Esophagus squamous epithelium (tissue), 4 donors: ENCODE measurements around the gene RMI2.

ENCODE experiments used
- POLR2A ChIP-seq, 4 donors: fragments of 450-650 bp; IDR thresholded peaks; one replicate each; pipeline ENCODE4 v1.6.1; 2017; ENCODE audit warnings: antibody characterized with exemption in 4 of 4, mild to moderate bottlenecking in 4 of 4, moderate library complexity in 3 of 4
- TF ChIP-seq, protein P1 (sequence below), 6 experiments: fragments of 450-650 bp in 4 of 6; fragments of 200-600 bp in 2 of 6; sonication (generic) in 2 of 6; IDR thresholded peaks; one replicate each; pipeline ENCODE4 v1.5.1; 2016 to 2019; ENCODE audit warnings: antibody characterized with exemption in 6 of 6, mild to moderate bottlenecking in 4 of 6, moderate library complexity in 4 of 6

DNA sequence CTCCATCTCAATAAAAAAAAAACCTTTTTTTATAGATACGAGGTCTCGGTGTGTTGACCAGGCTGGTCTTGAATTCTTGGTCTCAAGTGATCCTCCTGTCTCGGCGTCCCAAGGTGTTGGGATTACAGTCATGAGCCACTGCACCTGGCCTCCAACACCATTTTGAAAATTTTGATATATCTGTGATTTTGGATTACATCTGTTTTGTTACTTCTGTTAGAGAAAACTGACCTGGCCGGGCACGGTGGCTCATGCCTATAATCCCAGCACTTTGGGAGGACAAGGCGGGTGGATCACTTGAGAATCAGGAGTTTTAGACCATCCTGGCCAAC is 18.6 kb downstream of the RMI2 start:
- TF ChIP-seq, protein P1, sequence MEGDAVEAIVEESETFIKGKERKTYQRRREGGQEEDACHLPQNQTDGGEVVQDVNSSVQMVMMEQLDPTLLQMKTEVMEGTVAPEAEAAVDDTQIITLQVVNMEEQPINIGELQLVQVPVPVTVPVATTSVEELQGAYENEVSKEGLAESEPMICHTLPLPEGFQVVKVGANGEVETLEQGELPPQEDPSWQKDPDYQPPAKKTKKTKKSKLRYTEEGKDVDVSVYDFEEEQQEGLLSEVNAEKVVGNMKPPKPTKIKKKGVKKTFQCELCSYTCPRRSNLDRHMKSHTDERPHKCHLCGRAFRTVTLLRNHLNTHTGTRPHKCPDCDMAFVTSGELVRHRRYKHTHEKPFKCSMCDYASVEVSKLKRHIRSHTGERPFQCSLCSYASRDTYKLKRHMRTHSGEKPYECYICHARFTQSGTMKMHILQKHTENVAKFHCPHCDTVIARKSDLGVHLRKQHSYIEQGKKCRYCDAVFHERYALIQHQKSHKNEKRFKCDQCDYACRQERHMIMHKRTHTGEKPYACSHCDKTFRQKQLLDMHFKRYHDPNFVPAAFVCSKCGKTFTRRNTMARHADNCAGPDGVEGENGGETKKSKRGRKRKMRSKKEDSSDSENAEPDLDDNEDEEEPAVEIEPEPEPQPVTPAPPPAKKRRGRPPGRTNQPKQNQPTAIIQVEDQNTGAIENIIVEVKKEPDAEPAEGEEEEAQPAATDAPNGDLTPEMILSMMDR (IDR thresholded peaks at IDR 0.05) = no peak
- TF ChIP-seq POLR2A (IDR thresholded peaks at IDR 0.05) = no peak
